GM12875 (cell line): ENCODE measurements around the gene SIRT5.

Experiments used
- H3K4me3 ChIP-seq: one replicate; pipeline ENCODE4 v1.5.1; 2011; ENCODE audit warnings: low read depth, low read length, control low read depth
- TF ChIP-seq, protein P1 (sequence below): IDR thresholded peaks from 2 replicates; pipeline ENCODE4 v1.5.1; 2011; ENCODE audit warnings: low read depth, mild to moderate bottlenecking, control low read depth, inconsistent platforms, low read length, moderate library complexity, borderline replicate concordance; ENCODE audit not compliant: insufficient read depth

Gene SIRT5

DNA sequence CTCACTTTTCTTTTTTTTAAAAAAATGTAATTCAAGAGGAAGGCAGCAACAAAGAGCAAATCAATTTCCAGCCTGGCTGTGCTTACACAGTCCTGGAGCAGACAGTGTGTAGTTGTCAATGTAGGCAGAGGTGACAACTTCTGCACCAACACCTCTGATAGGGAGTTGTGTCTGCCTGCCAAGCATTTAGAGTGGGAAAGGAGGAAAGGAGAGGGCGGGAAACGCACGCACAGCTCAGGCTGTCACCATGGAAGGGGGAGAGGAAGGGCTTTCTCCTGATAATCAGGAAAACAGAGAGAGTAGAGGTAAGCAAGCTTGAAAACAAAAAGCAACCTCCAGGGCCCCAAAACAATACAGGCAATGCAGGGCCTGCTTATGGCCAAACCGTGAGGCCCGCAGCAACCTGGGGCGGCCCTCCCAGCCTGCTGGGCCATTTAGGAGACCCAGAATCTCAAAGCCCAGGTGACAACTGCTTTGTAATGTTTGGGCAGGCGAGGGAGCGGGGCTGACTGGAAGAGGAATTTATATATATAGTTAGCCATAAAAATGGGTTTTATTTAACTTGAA is 45.5 kb upstream of the SIRT5 start:
- no peak overlapping the region for H3K4me3 ChIP-seq
- TF ChIP-seq, protein P1, sequence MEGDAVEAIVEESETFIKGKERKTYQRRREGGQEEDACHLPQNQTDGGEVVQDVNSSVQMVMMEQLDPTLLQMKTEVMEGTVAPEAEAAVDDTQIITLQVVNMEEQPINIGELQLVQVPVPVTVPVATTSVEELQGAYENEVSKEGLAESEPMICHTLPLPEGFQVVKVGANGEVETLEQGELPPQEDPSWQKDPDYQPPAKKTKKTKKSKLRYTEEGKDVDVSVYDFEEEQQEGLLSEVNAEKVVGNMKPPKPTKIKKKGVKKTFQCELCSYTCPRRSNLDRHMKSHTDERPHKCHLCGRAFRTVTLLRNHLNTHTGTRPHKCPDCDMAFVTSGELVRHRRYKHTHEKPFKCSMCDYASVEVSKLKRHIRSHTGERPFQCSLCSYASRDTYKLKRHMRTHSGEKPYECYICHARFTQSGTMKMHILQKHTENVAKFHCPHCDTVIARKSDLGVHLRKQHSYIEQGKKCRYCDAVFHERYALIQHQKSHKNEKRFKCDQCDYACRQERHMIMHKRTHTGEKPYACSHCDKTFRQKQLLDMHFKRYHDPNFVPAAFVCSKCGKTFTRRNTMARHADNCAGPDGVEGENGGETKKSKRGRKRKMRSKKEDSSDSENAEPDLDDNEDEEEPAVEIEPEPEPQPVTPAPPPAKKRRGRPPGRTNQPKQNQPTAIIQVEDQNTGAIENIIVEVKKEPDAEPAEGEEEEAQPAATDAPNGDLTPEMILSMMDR, result no peak

DNA sequence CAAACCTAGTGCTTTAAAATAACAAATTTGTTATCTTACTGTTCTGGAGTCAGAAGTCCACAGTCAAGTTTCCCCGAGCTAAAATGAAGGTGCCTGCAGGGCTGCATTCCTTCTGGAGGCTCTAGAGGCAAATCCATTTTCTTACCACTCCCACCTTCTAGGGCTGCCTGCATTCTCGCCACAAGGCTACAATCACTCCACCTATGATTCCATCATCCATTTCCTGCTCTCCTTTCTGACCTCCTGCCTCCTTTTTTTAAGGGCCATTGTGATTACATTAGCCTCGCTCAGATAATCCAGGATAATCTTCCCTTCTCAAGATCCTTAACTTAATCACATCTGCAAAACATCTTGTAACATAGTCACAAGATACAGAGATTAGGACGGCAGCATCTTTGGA is 42.4 kb upstream of the SIRT5 start:
- H3K4me3 ChIP-seq, result no peak overlapping the region
- TF ChIP-seq, protein P1, result no peak

DNA sequence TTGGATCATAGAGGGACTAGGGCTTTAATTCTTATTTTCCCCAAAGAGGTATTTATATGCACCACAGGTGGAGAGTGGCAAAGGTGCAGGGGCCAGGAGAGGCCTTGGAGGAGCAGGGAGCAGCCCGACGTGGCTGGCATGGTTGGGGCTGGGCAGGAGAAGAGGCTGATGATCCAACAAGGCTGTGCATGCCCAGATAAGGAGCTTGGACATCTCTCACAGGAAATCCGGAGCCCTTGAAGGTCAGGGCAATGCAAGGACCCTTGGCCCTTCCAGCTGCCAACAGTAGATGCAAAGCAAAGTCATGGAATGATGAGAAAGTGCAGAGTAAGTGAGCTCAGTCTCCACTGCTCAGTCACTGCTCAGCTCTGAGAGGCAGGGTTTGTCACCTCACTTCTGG is 39.9 kb upstream of the SIRT5 start:
- TF ChIP-seq, protein P1, result no peak
- H3K4me3 ChIP-seq, result no peak overlapping the region

DNA sequence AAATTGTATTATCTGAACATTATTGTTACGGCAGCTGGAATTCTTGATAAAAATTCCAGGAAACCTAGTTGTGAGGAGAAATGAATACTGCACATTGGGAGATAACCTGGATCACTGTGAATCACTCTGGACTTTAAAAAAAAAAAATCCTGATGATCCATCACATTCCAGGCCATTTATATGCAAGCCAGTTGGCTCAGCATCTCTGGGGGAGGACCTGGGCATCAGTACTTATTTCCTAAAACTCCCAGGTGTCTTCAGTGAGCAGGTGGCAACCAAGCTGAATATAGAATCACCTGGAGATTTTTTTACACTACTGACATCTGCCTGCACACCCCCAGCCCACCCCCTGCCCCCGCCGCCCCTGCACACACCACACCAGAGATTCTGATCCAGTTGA is 39.1 kb upstream of the SIRT5 start:
- TF ChIP-seq, protein P1, result no peak
- H3K4me3 ChIP-seq, result no peak overlapping the region

DNA sequence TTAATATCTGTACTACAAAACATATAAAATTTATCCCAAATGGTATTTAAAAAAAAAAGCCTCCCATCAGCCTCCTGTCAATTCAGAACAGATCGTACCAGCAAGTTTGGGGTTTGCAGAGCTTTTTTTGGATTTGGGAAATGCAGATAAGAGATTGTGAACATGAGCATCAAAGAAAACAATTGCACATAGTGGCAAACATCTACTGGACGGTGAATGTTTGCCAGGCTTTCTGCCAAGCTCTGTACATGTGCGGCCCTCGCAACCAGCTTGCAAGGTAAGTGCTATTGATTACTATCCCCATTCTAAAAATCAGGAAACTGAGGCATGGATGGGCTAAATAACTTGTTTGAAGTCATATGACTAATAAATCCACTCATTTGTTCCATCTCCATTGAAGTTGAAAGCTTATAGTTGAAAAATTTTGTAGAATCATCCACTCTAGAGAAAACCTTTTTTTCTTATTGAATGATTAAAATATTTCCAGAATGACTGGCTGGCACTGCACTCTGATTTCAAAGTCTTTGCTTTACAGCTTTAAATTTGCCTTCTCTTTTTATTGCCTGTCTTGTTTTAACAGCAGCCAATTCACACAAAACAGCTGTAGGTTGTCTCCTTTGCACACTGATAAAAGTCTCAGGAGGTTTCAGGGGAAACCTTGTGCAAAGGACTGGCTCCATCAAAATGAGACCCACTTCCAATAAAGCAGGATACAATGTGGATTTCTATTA is 37.4 kb upstream of the SIRT5 start:
- no peak overlapping the region for H3K4me3 ChIP-seq
- TF ChIP-seq, protein P1, result no peak

DNA sequence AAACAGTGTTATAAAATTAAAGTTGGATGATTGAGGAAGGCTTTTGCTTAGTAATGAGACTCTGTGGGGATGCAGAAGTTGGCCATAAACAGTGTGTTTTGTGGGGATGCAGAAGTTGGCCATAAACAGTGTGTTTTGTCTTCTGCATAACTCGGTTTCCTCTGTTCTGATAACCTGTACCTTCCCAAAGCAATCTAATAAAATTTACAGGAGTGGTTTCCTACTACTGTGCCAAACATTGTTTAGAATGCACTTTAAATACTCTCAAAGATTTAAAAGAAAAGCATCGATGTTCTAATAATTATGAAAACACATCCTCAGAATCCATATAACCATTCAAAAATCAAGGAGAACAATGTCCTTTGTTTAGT is 36.9 kb upstream of the SIRT5 start:
- H3K4me3 ChIP-seq, result no peak overlapping the region
- TF ChIP-seq, protein P1, result no peak

DNA sequence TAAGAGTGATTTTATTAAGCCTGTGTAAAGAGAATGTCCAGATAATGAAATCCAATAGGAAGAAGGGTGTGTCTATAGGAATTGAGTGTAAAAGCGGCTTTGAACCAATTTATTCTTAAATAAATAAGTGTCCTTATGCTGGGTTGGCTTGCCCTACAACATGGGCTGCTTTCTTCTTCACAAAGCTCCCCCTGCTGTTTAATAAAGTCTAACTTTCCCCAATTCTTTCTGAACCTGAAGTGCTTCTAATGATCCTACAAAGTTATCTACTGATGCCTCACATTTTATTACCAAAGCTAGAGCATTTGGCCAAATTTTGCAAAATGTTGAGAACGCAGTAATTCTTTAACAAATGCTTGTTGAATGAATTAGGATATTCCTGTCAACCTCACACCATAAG is 36.3 kb upstream of the SIRT5 start:
- H3K4me3 ChIP-seq, result no peak overlapping the region
- TF ChIP-seq, protein P1, result 0 out of 2 replicates have a peak, but pooled peaks have one; percentile 7
